A549 (cell line): Measurements from ENCODE around the gene SP6.

ENCODE experiments used
- CTCF ChIP-seq: fragments of >200 bp; sonication (Bioruptor Twin); formaldehyde crosslinking; IDR thresholded peaks from 3 replicates; pipeline ENCODE4 v1.5.1; 2016
- POLR2A ChIP-seq: IDR thresholded peaks from 2 replicates; pipeline ENCODE4 v1.6.1; 2012; ENCODE audit warnings: mild to moderate bottlenecking, low read length
- USF2 ChIP-seq: fragments of 450-650 bp; IDR thresholded peaks from 2 replicates; pipeline ENCODE4 v1.6.1; 2014; ENCODE audit warnings: antibody characterized with exemption
- TF ChIP-seq, protein P1 (sequence below): IDR thresholded peaks from 2 replicates; pipeline ENCODE4 v1.6.1; 2012

DNA sequence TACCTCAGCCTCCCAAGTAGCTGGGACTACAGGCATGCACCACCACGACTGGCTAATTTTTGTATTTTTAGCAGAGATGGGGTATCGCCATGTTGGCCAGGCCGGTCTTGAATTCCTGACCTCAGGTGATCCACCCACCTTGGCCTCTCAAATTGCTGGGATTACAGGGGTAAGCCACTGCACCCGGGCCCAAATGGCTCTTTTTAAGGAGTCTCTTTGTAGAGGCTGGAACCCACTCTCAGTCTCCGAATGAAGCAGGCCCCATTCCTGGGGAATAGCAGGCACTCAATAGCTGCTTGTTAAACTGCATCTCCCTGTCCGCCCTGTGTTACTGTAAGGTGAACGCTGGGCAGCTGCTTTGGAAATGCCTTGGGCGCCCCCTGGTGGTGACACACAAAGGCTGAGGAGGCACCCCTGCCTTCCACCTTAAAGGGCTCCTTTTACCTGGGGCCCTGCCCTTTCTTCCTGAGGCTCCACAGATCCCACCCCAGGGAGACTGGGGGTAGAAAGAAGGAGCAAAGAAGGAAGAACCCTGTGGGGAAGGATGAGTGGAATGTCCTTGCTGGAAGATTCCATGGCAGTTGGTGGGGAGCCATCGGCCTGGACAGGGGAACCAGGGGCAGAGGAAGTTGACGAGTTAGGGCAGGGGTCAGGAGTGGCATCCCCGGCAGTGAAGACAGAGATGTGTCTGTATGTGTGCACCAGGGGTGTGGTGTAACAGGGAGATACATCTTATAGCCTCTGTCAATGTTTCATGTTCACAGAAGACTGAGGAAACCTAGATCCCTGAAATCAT is 39.0 kb upstream of the SP6 start:
- TF ChIP-seq POLR2A (no peak), USF2 (no peak), CTCF (peak; percentile 99)
- TF ChIP-seq, protein P1, sequence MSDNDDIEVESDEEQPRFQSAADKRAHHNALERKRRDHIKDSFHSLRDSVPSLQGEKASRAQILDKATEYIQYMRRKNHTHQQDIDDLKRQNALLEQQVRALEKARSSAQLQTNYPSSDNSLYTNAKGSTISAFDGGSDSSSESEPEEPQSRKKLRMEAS: no peak
